ENCODE results near the gene C1orf53.

C1orf53 gene

DNA sequence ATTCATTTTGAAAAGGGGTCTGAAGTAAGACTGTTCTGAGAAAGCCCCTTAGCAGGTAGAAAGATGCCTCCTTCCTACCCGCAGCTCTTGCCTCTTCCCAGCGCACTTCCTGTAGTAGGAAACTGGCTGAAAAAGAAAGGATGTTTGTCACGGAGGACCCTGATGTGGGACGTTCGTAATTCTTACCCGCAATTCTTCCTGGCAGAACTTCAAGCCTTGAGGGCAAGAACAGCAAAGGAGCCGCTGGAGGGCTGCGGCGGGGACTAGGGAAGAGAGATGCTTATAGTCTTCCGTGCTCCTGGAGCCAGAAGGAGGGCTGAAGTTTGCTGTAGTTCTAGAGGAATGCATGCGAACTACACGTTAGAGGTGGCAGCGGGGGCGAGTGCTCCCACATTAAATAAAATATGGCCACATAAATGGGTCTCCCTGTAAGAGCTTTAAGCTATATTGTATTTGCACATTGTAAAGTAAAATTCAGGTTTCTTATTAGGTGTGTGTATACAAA, 6.3 kb downstream of the C1orf53 start:
- DNase-seq = no peak

DNA sequence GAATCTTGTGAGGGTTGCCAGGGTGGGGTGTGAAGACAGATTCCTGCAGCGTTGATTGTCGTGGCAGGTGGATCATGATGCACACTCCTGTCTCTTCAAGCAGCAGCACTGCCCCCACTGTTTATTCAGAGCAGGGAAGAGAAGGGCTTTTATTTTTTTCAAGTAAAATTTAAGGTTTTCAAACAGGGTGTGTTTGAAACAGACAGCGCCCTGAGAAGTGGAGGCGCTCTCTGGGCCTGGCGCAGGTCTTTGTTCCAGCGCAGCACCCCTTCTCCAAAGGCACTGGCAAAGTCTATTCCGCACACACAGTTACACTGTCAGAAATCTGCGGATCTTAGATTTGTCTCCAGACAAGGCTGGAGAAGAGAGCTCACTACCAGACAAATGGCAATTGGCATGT, 7.0 kb downstream of the C1orf53 start:
- DNase-seq = no peak

DNA sequence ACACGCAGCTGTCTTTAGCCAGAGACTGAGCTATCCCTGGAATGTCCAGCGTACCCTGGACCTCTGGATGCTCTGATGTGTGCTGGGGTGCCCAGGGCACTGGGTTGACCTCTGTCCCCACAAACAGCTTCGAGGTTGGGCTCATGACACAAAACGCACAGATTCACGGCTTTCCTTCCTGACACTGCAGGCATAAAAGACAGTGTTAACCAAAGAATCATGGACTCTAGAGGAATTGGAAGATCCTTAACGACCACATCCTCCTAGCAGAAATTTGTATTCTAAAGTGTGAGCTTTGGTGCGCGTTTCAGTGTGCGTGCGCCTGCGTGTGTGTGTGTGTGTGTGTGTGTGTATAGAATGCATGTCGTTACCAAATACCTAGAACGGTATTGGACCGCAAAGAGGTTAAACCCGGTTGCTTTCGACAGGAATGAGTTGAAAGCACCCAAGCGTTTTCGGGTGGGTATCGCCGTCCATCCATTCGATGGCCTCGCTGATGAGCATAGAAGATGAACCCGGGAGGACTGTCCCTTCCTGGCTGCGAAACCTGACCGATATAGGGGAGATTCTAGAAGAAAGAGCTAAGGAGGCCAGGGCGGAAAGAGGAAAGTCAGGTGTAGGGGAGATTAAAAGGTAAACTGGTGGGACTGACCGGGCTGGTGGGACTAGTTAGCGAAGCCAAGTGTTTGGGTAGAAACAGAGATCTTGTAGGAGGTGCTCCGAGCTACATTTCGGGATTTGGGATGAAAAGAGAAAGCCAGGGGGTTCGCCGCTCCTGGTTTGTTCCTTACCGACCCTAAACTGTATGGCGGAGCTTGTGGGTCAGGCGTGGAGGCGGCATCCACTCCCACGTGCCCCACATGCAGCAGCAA, 7.9 kb downstream of the C1orf53 start:
- peak; percentile 8 for DNase-seq

DNA sequence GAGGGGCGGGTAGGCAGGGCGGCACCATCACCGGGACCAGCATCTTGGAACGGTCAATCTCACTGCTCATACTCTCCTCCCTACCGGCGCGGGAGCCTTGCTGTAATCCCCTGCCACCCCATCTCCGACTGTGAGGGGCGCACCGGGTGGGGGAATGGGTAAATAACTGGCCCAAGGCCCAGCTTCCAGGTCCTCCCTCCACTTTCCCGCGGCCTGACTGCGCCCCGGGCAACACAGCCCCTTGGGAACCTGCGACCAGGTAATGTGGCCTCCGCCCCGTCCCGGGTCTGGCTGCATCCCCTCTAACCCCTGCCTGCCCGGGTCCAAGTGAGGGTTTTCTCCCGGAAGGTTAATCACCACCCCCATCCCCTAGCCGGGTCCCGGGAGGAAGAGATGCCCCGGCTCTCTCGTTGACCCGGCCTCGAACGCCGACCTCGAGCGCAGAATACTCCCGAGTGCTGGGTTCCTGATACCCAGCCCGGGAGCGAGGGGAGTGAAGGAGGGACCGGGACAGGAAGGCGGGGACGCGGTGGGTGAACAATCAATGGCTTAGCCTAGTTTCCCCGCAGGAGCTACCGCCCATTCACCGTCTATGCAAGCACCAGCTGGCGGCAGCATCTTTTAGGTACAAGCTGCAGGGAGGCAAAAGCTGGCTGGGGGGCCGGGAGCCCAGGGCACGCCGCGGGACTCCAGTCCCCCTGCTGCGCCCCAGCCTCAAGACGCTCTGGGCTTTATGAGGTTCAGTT, 8.9 kb downstream of the C1orf53 start:
- peak; percentile 12 for DNase-seq

DNA sequence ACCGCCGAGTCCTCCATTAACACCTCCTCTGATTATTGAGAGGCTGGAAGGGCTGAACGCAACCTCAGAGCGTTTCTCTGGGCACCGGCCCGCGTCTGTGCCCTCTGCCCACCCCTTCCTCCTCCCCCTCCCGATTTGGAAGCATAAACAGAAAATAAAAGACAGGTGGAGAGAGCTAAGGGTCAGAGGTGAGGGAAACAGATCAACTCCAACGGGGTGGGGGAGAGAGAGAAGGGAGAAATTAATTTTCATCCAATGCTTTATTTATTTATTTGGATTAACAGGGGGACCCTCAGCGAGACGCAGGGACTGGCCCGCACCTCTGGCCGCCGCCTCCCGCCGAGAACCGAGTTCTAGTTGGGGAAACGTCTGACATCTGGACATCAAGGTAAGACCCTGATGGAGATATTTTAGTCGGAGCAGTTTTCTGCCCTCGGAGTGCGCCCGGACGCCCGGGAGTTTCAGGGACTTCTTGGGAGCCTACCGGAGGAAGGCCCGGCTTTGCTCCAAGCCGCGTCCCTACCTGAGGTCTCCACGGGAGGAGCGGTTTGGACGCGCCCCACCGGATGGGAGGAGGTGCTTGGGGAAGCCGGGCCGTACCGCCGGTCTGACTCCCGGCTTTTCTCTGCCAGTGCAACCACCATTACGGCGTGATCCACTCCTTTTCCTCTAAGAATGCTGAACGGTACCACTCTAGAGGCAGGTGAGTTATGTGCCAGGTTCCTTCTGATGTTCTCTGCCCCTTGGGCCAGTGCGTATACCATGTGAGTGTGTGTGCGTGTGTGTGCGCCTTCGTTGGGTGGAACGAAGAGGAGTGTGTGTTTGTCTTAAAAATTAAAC, 9.6 kb downstream of the C1orf53 start:
- no peak for DNase-seq

DNA sequence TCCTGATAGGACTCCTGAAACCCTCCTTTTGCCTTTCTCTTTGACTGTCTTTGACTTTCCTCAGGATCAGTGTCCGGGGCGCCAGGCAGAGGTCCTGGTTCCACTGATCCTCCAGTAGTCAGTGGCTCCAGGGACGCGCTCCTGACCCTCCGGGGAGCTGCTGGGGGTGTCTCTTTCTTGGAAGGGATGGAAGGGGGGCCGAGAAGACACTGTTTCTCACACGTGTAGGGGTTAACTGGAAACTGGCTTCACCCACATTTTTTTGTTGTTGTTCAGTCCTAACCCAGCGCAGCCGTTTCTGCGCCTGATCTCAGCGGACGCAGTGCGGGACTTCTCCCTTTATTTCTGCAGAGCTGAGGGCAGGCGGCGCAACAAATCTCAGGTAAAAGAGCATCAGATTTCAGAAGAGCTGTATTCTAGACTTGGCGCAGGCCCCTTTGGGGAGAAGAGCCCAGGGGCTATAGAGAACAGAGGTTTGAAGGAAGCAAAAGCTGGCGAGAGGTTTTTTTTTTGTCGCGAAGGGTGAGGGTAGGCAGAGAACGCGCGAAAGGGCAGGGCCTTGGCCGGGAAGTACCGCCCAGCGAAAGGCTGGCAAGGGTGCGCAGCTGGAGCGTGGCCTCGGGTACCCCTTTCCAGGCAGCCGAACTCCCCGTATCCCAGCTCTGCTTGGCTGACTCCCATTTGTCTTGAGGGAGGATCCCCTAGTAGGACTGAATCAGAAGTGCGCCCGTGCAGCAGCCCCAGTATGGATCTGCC, 10.5 kb downstream of the C1orf53 start:
- no peak for DNase-seq

DNA sequence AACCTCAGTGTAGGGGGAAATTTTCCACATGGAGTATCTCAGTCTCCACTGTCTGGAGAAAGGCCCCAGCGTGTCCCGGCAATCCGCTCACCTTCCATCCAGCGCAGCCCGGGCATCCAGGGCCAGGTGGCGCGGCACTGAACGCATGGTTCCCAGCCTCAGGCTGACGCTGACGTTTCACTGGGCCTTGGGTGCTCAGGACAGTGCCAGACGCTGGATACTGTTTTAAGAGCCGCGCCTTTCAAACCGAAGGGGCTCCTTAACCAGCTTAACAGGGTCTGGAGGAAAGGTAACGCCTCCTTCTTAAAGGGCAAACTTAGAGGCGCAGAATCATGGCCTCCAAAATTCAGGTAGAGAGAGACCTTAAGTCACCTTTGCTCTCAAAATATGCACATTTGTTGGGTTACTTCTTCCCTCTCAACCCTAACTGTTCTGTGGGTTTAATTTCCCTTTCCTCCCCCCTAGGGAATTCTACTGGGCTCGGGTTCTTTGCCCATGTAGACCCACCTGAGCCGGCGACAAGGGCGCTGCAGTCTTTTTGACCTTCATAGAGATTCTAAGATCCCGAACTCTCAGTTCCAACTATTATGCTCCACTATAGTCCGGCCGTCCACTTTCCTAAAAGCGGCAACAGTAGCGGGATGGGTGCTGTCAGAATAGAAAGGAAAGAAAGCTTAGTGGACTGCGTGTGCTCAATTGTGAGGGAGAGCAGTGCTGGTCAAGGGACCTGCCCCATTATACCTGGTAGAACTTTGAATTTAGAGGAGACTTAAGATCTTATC, 11.3 kb downstream of the C1orf53 start:
- DNase-seq = no peak

DNA sequence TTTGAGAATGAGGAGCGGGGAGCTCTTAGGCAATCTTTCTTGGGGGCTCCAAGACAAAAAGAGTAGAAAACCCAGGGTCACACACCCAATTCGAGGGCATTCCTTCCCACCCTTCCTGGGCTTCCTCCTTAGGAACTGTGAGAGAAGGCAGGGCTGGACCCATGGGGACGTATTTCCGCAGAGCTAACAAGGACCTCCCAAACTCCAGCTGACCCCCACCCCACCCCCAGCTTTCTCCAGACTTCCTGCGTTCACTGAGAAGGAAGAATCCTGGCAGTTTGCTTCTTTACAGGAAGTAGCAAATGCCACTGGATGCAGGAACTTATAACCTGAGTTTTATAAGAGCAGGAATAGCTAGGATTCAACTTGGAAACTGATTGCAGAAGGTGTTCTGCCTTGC, 12.1 kb downstream of the C1orf53 start:
- no peak for DNase-seq

DNA sequence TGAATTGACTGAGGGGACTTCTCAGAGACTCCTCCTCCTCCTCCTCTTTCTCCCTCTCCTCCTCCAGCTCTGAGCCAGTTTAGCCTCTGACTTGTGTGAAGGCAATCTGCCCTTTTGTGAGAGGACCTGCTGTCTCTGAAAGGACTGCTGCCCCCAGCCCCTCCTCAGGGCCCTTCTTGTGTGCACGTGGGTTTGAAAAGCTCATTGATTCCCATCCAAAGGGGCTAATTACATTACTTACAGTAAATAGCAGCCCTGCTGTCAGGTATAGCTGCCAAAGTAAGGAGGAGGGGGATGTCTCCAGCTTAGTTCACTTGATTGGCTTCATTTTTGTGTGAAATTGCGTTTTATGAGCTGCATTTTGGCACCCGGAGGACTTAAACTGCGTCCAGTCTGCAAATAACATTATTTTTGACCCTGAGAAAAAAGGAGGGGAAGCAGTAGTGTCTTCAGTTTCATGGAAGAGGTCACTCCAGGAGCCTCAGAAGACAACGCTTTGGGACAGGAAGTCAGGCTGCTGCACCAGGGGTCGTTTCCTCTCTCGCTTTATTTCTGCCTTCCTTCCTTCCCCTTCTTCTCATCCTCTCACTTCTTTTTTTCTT, 12.9 kb downstream of the C1orf53 start:
- no peak for DNase-seq

DNA sequence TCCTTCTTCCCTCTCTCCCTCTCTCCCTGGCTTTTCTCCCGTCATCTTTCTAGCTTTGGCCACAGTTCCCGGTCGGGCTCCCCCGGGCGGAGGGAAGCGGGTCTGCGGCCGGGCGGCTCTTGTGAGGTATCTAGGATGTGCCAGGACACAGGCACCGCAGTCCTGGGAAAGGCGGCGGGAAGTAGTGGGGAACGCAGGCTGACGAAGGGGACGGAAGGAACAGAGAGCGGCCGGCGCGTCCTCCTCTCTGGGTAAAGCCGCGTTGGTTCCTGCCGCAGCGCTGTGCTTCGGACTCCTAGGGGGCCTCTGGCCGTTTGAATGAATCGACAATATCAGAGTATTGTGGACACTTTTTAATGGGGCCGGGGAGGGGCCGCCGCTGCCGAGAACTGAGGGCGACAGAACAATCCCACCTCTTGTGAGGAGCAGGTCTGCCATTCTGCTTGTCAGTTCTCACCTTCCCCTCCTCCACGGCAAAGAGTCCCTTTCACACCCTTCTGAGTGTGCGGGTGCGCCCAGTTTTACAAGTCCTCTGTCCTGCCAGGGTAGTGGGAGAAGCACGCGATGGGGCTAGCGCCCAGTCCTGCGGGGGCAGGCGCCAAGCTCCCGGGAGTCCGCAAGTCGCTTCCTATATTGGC, 13.6 kb downstream of the C1orf53 start:
- DNase-seq = no peak

DNA sequence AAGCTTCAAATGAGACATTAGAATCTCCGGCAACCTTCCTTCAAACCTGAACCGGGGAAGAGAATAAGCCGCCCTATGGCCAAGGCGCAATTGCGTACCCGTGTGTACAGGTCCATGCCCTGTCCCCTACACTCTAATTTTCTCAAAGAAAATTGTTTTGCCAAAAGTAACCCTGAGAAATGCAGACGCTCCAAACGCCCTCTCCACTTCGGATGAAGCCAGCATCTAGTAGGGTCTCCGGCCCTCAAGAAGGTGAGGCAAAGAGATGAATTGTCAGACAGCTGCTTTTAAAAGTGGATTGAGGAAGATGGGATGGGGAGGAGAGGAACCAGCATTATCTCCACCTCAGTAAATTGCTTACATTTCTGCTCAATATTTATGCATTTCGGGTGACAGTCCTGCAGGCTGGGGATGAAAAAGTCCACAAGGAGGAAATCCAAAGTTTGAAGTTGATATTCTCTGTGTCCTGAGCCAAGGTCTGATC, 14.1 kb downstream of the C1orf53 start:
- DNase-seq = no peak

DNA sequence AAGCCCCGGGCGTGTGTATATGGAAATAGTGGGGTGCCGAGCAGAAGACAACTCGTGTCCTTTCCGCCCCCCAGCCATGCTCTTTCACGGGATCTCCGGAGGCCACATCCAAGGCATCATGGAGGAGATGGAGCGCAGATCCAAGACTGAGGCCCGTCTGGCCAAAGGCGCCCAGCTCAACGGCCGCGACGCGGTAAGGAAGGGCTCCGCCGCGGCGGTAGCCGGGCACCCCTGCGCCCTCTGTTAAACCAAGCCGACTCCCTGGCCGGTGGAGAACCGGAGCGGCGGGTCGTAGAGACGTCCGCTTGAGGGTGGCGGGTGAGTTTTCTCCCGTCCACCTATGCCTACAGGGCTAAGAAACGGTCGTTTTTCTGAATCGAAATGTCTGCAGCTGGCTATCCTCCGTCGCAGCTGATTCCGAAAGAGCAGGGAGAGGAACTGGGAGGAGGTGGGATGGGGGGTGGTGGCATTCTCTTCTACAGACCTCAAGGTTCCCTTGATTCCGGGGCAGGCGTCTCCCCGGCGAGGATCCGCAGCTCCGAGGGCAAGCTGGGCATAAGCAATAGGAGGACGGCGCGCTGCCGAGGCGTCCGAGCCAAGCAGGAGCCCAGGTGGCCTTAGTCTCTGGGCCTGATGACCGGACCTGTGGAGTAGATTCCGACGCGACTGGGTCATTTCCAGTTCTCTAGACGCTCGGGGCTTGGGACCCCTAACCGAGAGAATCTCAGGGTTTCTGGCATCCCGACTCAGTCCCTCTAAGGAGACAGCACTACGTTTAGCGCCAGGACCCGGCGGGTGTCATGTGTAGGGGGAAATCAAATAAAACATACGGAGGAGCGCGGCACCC, 15.6 kb downstream of the C1orf53 start:
- DNase-seq = no peak

DNA sequence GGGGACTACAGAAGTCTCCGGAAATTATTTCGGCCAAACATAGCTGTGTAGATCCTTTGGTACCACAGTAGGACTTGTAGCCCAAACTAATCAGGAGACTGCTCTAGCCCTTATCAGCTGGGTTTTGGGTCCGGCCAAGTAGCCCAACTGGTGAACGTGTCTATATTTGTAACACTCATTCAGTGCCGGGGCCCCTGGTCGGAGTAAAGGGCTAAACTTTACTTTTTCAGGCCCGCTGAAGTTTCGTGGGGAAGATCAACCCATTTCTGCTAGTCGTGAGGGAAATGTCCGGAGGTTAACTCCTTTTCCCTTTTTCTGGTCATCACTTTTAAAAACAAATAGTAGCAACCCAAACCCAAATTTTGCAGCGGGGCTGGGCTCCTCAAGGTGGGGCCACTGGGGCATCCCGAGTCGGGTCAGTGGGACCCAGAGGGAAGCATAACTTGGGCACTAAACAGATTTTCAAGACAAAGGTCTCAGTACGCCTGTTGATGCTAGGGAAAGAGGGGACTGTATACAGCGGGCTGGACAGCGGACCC, 16.4 kb downstream of the C1orf53 start:
- no peak for DNase-seq

DNA sequence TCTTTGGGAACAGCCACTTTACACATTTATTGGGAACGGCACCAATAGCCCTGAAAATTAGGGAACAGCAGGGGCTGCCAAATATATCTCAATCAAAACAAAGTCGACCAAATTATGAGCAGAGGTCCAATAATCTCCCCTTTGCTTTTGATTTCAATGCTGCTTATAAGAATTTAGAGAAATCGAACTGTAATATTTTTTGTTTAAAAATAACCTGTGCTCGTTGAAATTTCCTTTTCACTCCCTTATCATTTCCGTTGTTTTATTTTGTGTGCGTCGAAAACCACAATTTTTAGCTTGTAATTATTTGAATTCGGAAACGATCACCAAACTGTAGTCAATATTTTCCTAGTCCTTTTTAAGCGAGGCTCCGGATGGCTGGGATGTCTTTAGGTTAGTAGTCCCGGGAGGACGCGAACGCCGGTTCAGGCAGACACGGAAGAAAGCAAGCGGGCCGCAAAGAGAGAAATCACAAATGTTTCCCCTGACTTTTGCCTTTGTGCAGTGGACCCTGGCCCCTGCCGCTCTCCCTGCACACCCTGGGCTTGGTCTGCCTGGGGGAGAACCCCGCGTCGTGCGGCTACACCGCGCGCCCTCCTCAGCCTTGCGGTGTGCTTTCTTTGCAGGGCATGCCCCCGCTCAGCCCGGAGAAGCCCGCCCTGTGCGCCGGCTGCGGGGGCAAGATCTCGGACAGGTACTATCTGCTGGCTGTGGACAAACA, 17.1 kb downstream of the C1orf53 start:
- DNase-seq = no peak

DNA sequence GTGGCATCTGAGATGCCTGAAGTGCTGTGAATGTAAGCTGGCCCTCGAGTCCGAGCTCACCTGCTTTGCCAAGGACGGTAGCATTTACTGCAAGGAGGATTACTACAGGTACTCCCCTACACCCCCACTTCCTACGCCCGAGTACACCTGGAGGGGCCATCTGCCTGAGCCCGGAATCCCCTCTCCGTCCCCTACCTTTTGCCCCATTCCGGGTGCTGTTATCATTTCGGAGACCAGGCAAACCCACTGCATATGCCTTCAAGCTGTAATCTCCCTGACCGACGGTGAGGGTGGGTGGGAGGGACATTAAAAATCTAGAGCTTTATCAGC, 17.6 kb downstream of the C1orf53 start:
- no peak for DNase-seq

DNA sequence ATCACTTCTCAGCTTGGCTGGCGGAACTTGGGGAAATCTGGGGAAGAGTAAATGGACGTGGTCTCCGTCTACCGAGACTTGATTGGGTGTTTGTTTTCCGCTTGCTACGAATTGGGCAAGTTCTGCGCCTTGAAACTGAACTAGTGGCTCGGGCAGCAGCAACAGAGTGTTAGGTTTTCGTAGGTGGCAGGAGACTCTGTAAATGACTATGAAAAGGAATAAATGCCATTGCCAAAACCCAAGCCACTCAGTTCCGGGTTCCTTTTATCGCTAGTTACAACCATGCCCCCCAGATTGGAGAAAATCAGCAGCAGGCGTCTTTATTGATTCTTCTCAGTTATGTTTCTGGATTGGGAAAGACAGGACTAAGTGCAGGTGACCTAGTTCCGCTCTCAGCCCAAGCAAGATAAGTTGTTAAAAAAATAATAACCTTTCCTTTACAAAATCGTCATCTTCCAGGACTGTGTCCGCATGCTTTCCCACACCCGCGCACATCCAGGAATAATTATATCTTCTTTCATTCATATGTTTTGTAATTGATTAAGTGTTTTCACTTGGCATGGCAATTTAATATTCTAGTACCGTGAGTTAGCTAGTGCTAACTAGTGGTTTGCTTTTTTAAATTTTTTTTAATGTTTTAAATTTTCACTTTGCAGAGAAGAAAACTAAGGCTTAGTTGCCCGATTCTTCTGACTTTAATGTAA, 18.1 kb downstream of the C1orf53 start:
- no peak for DNase-seq

DNA sequence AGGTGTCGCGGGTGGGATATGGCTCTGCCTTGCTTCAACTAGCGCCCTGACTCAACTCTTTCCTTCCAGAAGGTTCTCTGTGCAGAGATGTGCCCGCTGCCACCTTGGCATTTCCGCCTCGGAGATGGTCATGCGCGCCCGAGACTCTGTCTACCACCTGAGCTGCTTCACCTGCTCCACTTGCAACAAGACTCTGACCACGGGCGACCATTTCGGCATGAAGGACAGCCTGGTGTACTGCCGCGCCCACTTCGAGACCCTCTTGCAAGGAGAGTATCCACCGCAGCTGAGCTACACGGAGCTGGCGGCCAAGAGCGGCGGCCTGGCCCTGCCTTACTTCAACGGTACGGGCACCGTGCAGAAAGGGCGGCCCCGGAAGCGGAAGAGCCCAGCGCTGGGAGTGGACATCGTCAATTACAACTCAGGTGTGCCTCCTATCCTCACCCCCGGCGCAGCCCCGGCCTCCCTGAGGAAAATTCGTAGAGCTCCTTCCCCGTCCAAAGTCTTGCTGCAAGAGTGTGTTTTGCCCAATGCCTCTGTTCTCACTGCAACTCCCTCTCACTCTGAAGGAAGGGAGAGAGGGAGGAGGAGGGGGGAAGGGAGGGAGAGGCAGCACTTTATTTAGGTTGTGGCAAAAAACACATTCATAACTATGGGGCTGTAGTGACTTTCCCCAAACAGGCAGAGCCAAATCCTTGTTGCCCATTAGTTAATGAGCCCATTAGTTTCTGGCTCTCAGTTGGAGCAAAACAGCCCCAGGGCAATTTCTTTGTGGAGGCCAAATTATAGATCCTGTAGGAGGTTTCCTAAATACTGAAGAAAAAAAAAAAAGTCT, 19.0 kb downstream of the C1orf53 start:
- no peak for DNase-seq

Measured in stimulated activated CD4-positive, alpha-beta T cell treated with anti-CD3 and anti-CD28 coated beads, Interleukin-4, amount 100 ng/mL, for 24 hours (primary cell).